Right lobe of liver (tissue), 4 donors: ENCODE results near the gene AMIGO3.

Experiments used
- CTCF ChIP-seq, 4 donors: fragments of 200-600 bp in 3 of 4; fragments of 450-650 bp in 1 of 4; IDR thresholded peaks; one replicate each; pipeline versions ENCODE4 v1.5.1 to v1.8.0; 2016 to 2022; ENCODE audit warnings: antibody characterized with exemption in 4 of 4, mild to moderate bottlenecking in 2 of 4
- POLR2A ChIP-seq: fragments of 450-650 bp; IDR thresholded peaks from one replicate; pipeline ENCODE4 v1.6.1; 2017; ENCODE audit warnings: antibody characterized with exemption, mild to moderate bottlenecking
- donor health status: DM: no; HTN: no; CAD: no.
- donor health status: DM: no; HTN: no; CAD: no.
- donor health status: DM: no; HTN: yes; CAD: no.

GRCh38 chr3:49700453-49701128, 18.9 kb downstream of the AMIGO3 start:
- TF ChIP-seq CTCF (IDR thresholded peaks at IDR 0.05) (no peak), POLR2A (no peak)
